NCI-H69 (cell line): Measurements from ENCODE around the gene OPN5.

Experiments
- DNase-seq: peaks from one replicate; lab custom pipeline; 2025; lab: John Stamatoyannopoulos, UW

OPN5 gene

DNA sequence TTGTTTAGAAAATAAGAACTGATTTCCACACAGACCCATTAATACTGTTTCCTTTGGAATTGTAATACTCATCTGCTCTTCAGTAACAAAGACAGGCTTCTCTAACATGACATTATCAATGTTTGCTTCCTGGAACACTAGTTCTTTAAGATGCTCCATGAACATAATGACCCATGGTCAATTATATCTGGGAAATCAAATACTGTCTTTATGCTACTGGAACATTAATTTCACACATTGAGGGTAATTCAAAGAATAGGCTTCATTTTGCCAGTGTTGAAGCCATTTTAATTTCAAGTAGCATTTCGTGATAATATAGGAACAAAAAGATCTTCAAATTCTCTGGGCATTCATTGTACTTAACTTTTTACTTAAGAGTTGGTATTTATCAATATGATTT is 80.9 kb downstream of the OPN5 start:
- DNase-seq, result peak; percentile 12

DNA sequence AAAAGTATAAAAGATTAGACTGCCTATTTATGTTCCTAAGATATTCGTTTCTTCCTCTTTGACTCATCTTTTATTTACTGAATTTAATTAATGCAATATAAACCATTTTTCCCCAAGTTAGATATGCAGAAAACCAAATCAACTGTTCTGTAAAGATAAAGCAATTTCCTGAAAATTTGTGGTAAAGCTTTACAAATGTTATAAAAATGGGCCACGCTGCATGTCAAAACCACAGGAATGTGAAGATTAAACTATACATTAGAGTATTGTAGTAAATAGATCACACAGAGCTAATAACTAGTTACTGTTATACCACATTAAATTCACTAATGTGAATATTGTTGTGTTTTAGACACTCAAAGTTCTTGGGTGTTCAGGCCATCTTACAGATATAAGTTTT is 83.4 kb downstream of the OPN5 start:
- no peak for DNase-seq

DNA sequence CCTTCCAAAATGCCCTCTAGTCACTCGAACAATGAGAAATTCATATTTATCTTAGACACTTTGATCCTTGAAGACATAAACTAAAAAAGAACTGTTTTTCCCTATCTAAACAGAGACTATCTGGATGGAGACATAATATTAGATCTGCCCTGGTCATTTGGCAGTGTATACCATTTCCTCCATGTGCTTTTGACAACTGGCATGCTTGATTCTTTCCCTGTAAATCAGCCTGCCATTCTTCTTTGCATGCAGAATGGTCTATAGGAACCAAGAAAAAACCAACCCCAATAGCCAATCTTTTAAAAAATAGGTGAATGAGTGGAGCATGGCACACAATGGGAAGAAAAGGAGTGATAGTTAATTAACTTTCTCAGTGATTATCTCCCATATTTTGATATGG is 93.8 kb downstream of the OPN5 start:
- DNase-seq, result no peak
